DND-41 (cell line): Measurements from ENCODE around the gene DNTT.

Source experiments
- ATAC-seq: fragments of 200-7000 bp; cut with Tn5 transposase; 3 replicates; pipeline ENCODE4 v1.9.1; 2021; ENCODE audit warnings: low read depth; ENCODE audit not compliant: insufficient read depth
- DNase-seq: peaks from one replicate; pipeline ENCODE4 v3.0.0-alpha.2; 2020
- H2AFZ ChIP-seq: 2 replicates; pipeline ENCODE4 v1.6.0; 2012; ENCODE audit warnings: low read depth, low read length
- H3K27ac ChIP-seq: 2 replicates; pipeline ENCODE4 v1.5.1; 2012; ENCODE audit warnings: low read length, inconsistent platforms
- H3K27me3 ChIP-seq: fragments of 200-600 bp; sonication (generic); 2 replicates; pipeline ENCODE4 v1.6.0; 2012; ENCODE audit warnings: low read length, mild to moderate bottlenecking, inconsistent platforms; ENCODE audit not compliant: insufficient read depth, poor library complexity
- H3K36me3 ChIP-seq: 2 replicates; pipeline ENCODE4 v1.5.1; 2012; ENCODE audit warnings: low read length, inconsistent platforms; ENCODE audit not compliant: insufficient read depth
- H3K4me1 ChIP-seq: 2 replicates; pipeline ENCODE4 v1.5.1; 2012; ENCODE audit warnings: mild to moderate bottlenecking, low read length; ENCODE audit not compliant: insufficient read depth
- H3K4me2 ChIP-seq: 2 replicates; pipeline ENCODE4 v1.6.0; 2012; ENCODE audit warnings: mild to moderate bottlenecking, moderate library complexity, low read length, inconsistent platforms; ENCODE audit not compliant: insufficient read depth
- H3K4me3 ChIP-seq, 2 experiments: fragments of 200-600 bp in 1 of 2; shearing (Covaris generic) in 1 of 2; 2 replicates each; pipeline ENCODE4 v1.5.1; 2012 to 2016; ENCODE audit warnings: inconsistent platforms in 2 of 2, low read length in 2 of 2, mild to moderate bottlenecking in 2 of 2, low read depth in 1 of 2, moderate library complexity in 1 of 2
- H3K79me2 ChIP-seq: 2 replicates; pipeline ENCODE4 v1.6.0; 2012; ENCODE audit warnings: low read length, inconsistent platforms; ENCODE audit not compliant: insufficient read depth
- H3K9ac ChIP-seq: 2 replicates; pipeline ENCODE4 v1.6.0; 2012; ENCODE audit warnings: low read depth, mild to moderate bottlenecking, inconsistent platforms, low read length, moderate library complexity
- H3K9me3 ChIP-seq: 2 replicates; pipeline ENCODE4 v1.5.1; 2012; ENCODE audit warnings: low read length, moderate library complexity, mild to moderate bottlenecking, inconsistent platforms; ENCODE audit not compliant: insufficient read depth, severe bottlenecking
- H4K20me1 ChIP-seq: 2 replicates; pipeline ENCODE4 v1.6.0; 2012; ENCODE audit warnings: low read length; ENCODE audit not compliant: insufficient read depth
- EZH2 ChIP-seq: IDR thresholded peaks from 3 replicates; pipeline ENCODE4 v1.6.1; 2012; ENCODE audit warnings: borderline replicate concordance, low read depth, mild to moderate bottlenecking, moderate library complexity, low read length, inconsistent platforms; ENCODE audit not compliant: severe bottlenecking
- TF ChIP-seq, protein P1 (sequence below): IDR thresholded peaks from 2 replicates; pipeline ENCODE4 v1.5.1; 2012; ENCODE audit warnings: borderline replicate concordance, low read length, moderate library complexity, mild to moderate bottlenecking; ENCODE audit not compliant: poor library complexity, severe bottlenecking; ENCODE audit errors: extremely low read depth

DNTT gene

DNA sequence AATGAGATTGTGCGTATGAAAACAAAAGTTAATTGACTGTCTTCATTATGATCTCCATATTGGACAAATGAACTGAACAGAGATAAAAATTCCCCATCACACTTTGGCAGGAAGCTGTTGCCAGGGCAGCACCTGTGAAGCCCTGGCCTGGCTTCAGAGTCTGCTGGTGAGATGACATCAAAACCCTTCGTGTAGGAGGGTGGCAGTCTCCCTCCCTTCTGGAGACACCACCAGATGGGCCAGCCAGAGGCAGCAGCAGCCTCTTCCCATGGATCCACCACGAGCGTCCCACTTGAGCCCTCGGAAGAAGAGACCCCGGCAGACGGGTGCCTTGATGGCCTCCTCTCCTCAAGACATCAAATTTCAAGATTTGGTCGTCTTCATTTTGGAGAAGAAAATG, at the start of gene DNTT:
TSS of gene DNTT (plus strand) at position 205 of the 400 bp plus-strand sequence. CDS start at position 269, 64 bp downstream.
- no peaks in the 10 kb centered on the region for H3K9me3 ChIP-seq

DNA sequence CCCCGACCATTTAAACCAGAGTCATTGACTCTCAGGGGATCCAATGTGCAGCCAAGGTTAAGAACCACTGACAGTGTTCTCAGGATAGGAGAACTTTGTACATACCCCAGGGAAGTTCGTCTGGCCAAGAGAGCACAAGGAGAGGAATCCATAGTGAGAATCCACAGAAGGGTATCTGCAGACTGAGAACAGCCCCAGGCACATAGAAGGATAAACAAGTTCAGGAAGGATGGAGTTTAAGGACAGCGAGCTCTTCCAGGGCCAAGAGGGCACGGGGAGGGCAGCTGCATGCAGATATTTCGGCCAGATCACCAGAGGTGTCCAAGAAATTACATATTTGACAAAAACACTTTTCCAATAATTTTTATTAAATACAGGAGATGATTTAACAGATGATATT, 49.3 kb upstream of the DNTT start:
- no peak overlapping the region for H3K9ac ChIP-seq
- H3K27ac ChIP-seq: no peak overlapping the region
- TF ChIP-seq, protein P1, sequence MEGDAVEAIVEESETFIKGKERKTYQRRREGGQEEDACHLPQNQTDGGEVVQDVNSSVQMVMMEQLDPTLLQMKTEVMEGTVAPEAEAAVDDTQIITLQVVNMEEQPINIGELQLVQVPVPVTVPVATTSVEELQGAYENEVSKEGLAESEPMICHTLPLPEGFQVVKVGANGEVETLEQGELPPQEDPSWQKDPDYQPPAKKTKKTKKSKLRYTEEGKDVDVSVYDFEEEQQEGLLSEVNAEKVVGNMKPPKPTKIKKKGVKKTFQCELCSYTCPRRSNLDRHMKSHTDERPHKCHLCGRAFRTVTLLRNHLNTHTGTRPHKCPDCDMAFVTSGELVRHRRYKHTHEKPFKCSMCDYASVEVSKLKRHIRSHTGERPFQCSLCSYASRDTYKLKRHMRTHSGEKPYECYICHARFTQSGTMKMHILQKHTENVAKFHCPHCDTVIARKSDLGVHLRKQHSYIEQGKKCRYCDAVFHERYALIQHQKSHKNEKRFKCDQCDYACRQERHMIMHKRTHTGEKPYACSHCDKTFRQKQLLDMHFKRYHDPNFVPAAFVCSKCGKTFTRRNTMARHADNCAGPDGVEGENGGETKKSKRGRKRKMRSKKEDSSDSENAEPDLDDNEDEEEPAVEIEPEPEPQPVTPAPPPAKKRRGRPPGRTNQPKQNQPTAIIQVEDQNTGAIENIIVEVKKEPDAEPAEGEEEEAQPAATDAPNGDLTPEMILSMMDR: no peak
- no peak for TF ChIP-seq EZH2

More for the DNA sequence above, at the start of gene DNTT:
- Histone ChIP-seq H3K4me3 (peak within 1 kb of the TSS; percentile 43 to 57), H3K4me2 (peak within 1 kb of the TSS; percentile 64), H4K20me1 (no peaks in the 10 kb centered on the region), H3K27me3 (no peaks in the 10 kb centered on the region), H2AFZ (peak within 1 kb of the TSS; percentile 17; the same call in 1 of the 2 replicates), H3K4me1 (peaks cover 96% of the 10 kb centered on the region), H3K79me2 (peaks cover 87% of the 10 kb centered on the region), H3K9ac (peak within 1 kb of the TSS; percentile 76), H3K27ac (peak within 1 kb of the TSS; percentile 92), H3K36me3 (peaks cover 12% of the 10 kb centered on the region)
- peak; percentile 71 for DNase-seq
- TF ChIP-seq, protein P1: peak; percentile 8
- no peak for TF ChIP-seq EZH2
- ATAC-seq: peak; percentile 56

DNA sequence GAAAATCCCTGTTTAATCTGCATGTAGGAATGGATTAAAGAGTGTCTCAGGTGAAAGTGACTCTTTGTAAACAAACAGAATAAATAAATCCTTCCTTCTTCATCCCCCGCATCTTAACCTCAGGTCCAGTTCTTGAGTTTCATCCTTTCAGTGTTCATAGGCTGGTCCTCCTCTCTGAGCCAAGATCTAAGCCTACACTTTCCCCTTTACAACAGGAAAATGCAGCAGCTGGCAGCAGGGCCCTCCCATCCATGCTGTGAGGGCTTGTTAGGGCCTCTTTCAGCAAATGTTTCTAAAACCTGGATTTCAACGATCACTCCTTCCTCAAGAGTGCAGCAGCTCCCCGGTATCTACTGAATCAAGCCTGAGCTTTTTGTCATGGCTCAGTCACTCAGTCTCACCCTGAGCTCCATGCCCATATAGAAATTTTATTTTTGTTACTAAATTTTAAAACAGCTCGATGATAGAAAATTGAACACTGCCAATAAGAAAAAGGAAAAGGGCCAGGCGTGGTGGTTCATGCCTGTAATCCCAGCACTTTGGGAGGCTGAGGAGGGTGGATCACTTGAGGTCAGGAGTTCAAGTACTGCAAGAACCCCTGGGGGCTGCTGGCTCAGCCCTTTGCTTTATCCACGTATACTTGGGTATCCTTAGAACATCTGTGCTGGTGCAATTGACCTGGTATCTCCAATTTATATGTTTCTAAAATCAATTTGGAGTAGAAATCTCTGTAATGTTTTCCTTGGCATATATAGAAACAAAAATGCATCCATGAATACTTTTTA, 48.5 kb upstream of the DNTT start:
- no peak overlapping the region for H3K4me3 ChIP-seq
- H3K4me2 ChIP-seq: no peak overlapping the region
- DNase-seq (no peak), ATAC-seq (no peak)
- TF ChIP-seq EZH2: no peak
- TF ChIP-seq, protein P1: no peak
- no peak overlapping the region for H3K27ac ChIP-seq
- H3K27me3 ChIP-seq: no peaks in the 10 kb centered on the region
- H2AFZ ChIP-seq: no peak overlapping the region
- no peaks in the 10 kb centered on the region for H3K36me3 ChIP-seq
- H3K9ac ChIP-seq: no peak overlapping the region
- H3K4me1 ChIP-seq: no peaks in the 10 kb centered on the region
- H3K9me3 ChIP-seq: no peaks in the 10 kb centered on the region
- H4K20me1 ChIP-seq: no peaks in the 10 kb centered on the region
- no peaks in the 10 kb centered on the region for H3K79me2 ChIP-seq

More for the DNA sequence above, 49.3 kb upstream of the DNTT start:
- H3K27me3 ChIP-seq: no peaks in the 10 kb centered on the region
- no peaks in the 10 kb centered on the region for H3K36me3 ChIP-seq
- peak overlapping the region; percentile 16; the same call in 1 of the 2 replicates for H2AFZ ChIP-seq
- H3K9me3 ChIP-seq: no peaks in the 10 kb centered on the region
- H3K4me2 ChIP-seq: no peak overlapping the region
- H3K4me1 ChIP-seq: no peaks in the 10 kb centered on the region
- H4K20me1 ChIP-seq: no peaks in the 10 kb centered on the region
- DNase-seq (no peak), ATAC-seq (no peak)
- no peaks in the 10 kb centered on the region for H3K79me2 ChIP-seq
- H3K4me3 ChIP-seq: no peak overlapping the region
